ENCODE measurements around the gene PRKG2.

DNA sequence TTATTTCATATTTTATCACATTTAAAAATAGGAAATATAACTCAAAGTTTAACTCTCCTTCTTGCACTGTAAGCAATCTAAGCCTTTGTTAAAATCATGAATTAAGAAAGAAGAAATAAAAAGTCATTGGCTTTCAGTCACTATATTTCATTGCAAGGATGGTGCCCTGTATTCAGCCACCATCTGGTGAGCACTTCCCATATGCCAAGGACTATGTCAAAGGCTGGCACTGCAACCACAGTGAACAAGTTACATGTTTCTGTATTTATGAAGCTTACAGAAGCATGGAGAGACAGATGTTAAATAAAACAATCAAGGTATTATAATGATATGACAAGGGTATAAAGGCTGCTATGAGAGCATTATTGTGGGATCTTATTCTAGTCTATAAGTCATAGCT lies 68.6 kb downstream of the PRKG2 start:
- no peak for TF ChIP-seq POLR2A (IDR thresholded peaks at IDR 0.05)
- TF ChIP-seq, protein P1, sequence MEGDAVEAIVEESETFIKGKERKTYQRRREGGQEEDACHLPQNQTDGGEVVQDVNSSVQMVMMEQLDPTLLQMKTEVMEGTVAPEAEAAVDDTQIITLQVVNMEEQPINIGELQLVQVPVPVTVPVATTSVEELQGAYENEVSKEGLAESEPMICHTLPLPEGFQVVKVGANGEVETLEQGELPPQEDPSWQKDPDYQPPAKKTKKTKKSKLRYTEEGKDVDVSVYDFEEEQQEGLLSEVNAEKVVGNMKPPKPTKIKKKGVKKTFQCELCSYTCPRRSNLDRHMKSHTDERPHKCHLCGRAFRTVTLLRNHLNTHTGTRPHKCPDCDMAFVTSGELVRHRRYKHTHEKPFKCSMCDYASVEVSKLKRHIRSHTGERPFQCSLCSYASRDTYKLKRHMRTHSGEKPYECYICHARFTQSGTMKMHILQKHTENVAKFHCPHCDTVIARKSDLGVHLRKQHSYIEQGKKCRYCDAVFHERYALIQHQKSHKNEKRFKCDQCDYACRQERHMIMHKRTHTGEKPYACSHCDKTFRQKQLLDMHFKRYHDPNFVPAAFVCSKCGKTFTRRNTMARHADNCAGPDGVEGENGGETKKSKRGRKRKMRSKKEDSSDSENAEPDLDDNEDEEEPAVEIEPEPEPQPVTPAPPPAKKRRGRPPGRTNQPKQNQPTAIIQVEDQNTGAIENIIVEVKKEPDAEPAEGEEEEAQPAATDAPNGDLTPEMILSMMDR (IDR thresholded peaks at IDR 0.05): no peak
